GM12878 (cell line): ENCODE measurements around the gene LPIN1. TPM values are rescaled to one million over a fixed set of nuclear protein-coding genes. Genes with fewer than 3 reads are reported as not detected.
A peak's percentile ranks its signal among the peaks of the same experiment; 100 is the strongest.

Experiments
- ATAC-seq: fragments of 200-7000 bp; cut with Tn5 transposase; 3 replicates; pipeline ENCODE4 v1.9.1; 2020; ENCODE audit warnings: mild to moderate bottlenecking, moderate library complexity
- BruUV-seq: library from RNA; stranded (reverse); fragments of 400-500 nt; replicated peaks from 2 replicates; lab custom pipeline; 2021; lab: Mats Ljungman, UMichigan
- CTCF ChIA-PET: fragments of 300-600 bp; sonication (Branson Sonifier 250); formaldehyde crosslinking; extraction: SDS; loops from one replicate; lab custom pipeline; 2021; ENCODE audit warnings: inconsistent platforms; lab: Yijun Ruan, JAX
- POLR2A ChIA-PET: fragments of 350-600 bp; formaldehyde crosslinking; extraction: SDS; loops from one replicate; lab custom pipeline; 2021; ENCODE audit warnings: inconsistent platforms; lab: Charles Lee
- RAD21 ChIA-PET: fragments of 300-600 bp; sonication (Branson Sonifier 250); formaldehyde crosslinking; loops from one replicate; lab custom pipeline; 2023; ENCODE audit warnings: antibody characterized with exemption; ENCODE audit not compliant: unreplicated experiment; lab: Charles Lee
- SMC1A ChIA-PET: fragments of 300-600 bp; sonication (Branson Sonifier 250); formaldehyde crosslinking; loops from one replicate; lab custom pipeline; 2023; ENCODE audit not compliant: unreplicated experiment, uncharacterized antibody; lab: Charles Lee
- DNase-seq: peaks from one replicate; pipeline ENCODE4 v3.0.0-alpha.2; 2011; ENCODE audit warnings: low read depth, low spot score
- FAIRE-seq: peaks from 3 replicates; lab custom pipeline; 2011; peaks lifted over from hg19 to GRCh38; lab: Jason Lieb, UNC
- H2AFZ ChIP-seq: 2 replicates; pipeline ENCODE4 v1.6.0; 2011; ENCODE audit warnings: low read depth, low read length, control low read depth; ENCODE audit not compliant: control insufficient read depth
- H3K27ac ChIP-seq: 2 replicates; pipeline ENCODE4 v1.5.1; 2011; ENCODE audit warnings: control low read depth; ENCODE audit not compliant: control insufficient read depth, insufficient read depth
- H3K27me3 ChIP-seq, 2 experiments: replicated peaks in 1 of 2; 2 replicates each; pipeline versions ENCODE4 v1.6.0 to v1.6.1; 2011; ENCODE audit warnings: low read length in 1 of 2; ENCODE audit not compliant: control insufficient read depth in 2 of 2, insufficient read depth in 2 of 2
- H3K36me3 ChIP-seq, 2 experiments: 2 replicates each; pipeline ENCODE4 v1.5.1; 2011; ENCODE audit warnings: low read length in 1 of 2; ENCODE audit not compliant: control insufficient read depth in 2 of 2, insufficient read depth in 2 of 2
- H3K4me1 ChIP-seq: 2 replicates; pipeline ENCODE4 v1.6.1; 2011; ENCODE audit warnings: mild to moderate bottlenecking, low read length, moderate library complexity, mixed read lengths; ENCODE audit not compliant: control insufficient read depth, insufficient read depth
- H3K4me2 ChIP-seq: 2 replicates; pipeline ENCODE4 v1.6.0; 2011; ENCODE audit warnings: control low read depth; ENCODE audit not compliant: control insufficient read depth, insufficient read depth
- H3K4me3 ChIP-seq: fragments of 200-600 bp; sonication (generic); 2 replicates; pipeline ENCODE4 v1.5.1; 2016
- H3K79me2 ChIP-seq: 2 replicates; pipeline ENCODE4 v1.6.0; 2011; ENCODE audit warnings: low read length; ENCODE audit not compliant: control insufficient read depth, insufficient read depth
- H3K9ac ChIP-seq: 2 replicates; pipeline ENCODE4 v1.8.0; 2011; ENCODE audit warnings: low read length, control low read depth, mixed read lengths; ENCODE audit not compliant: control insufficient read depth, insufficient read depth
- H3K9me3 ChIP-seq: replicated peaks from 3 replicates; pipeline ENCODE4 v1.5.1; 2011; ENCODE audit warnings: mild to moderate bottlenecking, low read length; ENCODE audit not compliant: control insufficient read depth, insufficient read depth
- H4K20me1 ChIP-seq: 2 replicates; pipeline ENCODE4 v1.6.0; 2011; ENCODE audit not compliant: control insufficient read depth, insufficient read depth
- ASH2L ChIP-seq: fragments of 300-600, 200-600 bp; sonication (generic); IDR thresholded peaks from 2 replicates; pipeline ENCODE4 v1.6.1; 2017; ENCODE audit warnings: low read depth, mild to moderate bottlenecking, borderline replicate concordance
- BRCA1 ChIP-seq: IDR thresholded peaks from 2 replicates; pipeline ENCODE4 v1.6.1; 2011; ENCODE audit warnings: low read depth, low read length, improper control_type of control experiment
- CHD2 ChIP-seq: IDR thresholded peaks from 2 replicates; pipeline ENCODE4 v1.6.1; 2011; ENCODE audit warnings: low read depth, low read length, improper control_type of control experiment, borderline replicate concordance
- EED ChIP-seq: sonication (generic); IDR thresholded peaks from 2 replicates; pipeline ENCODE4 v1.6.1; 2016; ENCODE audit warnings: antibody characterized with exemption, low read depth
- ETV6 ChIP-seq, 2 experiments: fragments of 450-650 bp in 1 of 2; IDR thresholded peaks in 1 of 2; conservative IDR thresholded peaks in 1 of 2; 2 replicates each; pipeline ENCODE4 v1.6.1; 2014; ENCODE audit warnings: antibody characterized with exemption in 1 of 2, borderline replicate concordance in 1 of 2, low read depth in 1 of 2, mild to moderate bottlenecking in 1 of 2, moderate library complexity in 1 of 2
- FOS ChIP-seq: IDR thresholded peaks from 3 replicates; pipeline ENCODE4 v1.6.1; 2011; ENCODE audit warnings: borderline replicate concordance; ENCODE audit not compliant: insufficient read length; ENCODE audit errors: extremely low read depth
- HDAC6 ChIP-seq: fragments of 200-600 bp; sonication (generic); IDR thresholded peaks from one replicate; pipeline ENCODE4 v1.8.0; 2017; ENCODE audit warnings: antibody characterized with exemption; ENCODE audit not compliant: unreplicated experiment
- IKZF1 ChIP-seq: fragments of 450-650 bp; conservative IDR thresholded peaks from 2 replicates; pipeline ENCODE4 v1.6.1; 2017; ENCODE audit warnings: antibody characterized with exemption, mild to moderate bottlenecking
- JUNB ChIP-seq: IDR thresholded peaks from 2 replicates; pipeline ENCODE4 v1.6.1; 2016; ENCODE audit warnings: antibody characterized with exemption, mild to moderate bottlenecking
- MXI1 ChIP-seq: fragments of 150-350 bp; IDR thresholded peaks from 2 replicates; pipeline ENCODE4 v1.6.1; 2011; ENCODE audit warnings: low read depth, mild to moderate bottlenecking, inconsistent platforms, low read length, improper control_type of control experiment
- MYC ChIP-seq: IDR thresholded peaks from 2 replicates; pipeline ENCODE4 v1.6.1; 2011; ENCODE audit warnings: mild to moderate bottlenecking, low read length, moderate library complexity, inconsistent platforms; ENCODE audit not compliant: insufficient read depth, insufficient replicate concordance, insufficient read length, severe bottlenecking
- NBN ChIP-seq: fragments of 450-650 bp; IDR thresholded peaks from 2 replicates; pipeline ENCODE4 v1.6.1; 2016
- NFYA ChIP-seq: IDR thresholded peaks from 2 replicates; pipeline ENCODE4 v1.6.1; 2011; ENCODE audit warnings: low read depth, mild to moderate bottlenecking, low read length, improper control_type of control experiment, borderline replicate concordance
- NR2C2 ChIP-seq: IDR thresholded peaks from 2 replicates; pipeline ENCODE4 v1.6.1; 2011; ENCODE audit warnings: borderline replicate concordance, low read depth; ENCODE audit not compliant: control insufficient read depth, insufficient read length
- NR2F1 ChIP-seq: fragments of 450-650 bp; conservative IDR thresholded peaks from 2 replicates; pipeline ENCODE4 v1.6.1; 2017; ENCODE audit warnings: mild to moderate bottlenecking
- PAX5 ChIP-seq: IDR thresholded peaks from 2 replicates; pipeline ENCODE4 v1.6.1; 2011; ENCODE audit warnings: low read depth, low read length, borderline replicate concordance
- RAD21 ChIP-seq: IDR thresholded peaks from 2 replicates; pipeline ENCODE4 v1.6.1; 2011; ENCODE audit warnings: mild to moderate bottlenecking, low read depth, low read length, moderate library complexity; ENCODE audit not compliant: insufficient read depth
- SIN3A ChIP-seq: IDR thresholded peaks from 2 replicates; pipeline ENCODE4 v1.6.1; 2012; ENCODE audit warnings: low read depth, low read length, improper control_type of control experiment
- STAT3 ChIP-seq: IDR thresholded peaks from 2 replicates; pipeline ENCODE4 v1.6.1; 2011; ENCODE audit warnings: low read depth, low read length, improper control_type of control experiment
- TAF1 ChIP-seq: IDR thresholded peaks from 2 replicates; pipeline ENCODE4 v1.6.1; 2011; ENCODE audit warnings: mild to moderate bottlenecking, low read depth, low read length, borderline replicate concordance
- USF2 ChIP-seq: IDR thresholded peaks from 2 replicates; pipeline ENCODE4 v1.6.1; 2011; ENCODE audit warnings: low read depth, low read length, improper control_type of control experiment, borderline replicate concordance
- ZBED1 ChIP-seq: IDR thresholded peaks from 2 replicates; pipeline ENCODE4 v1.6.1; 2016; ENCODE audit warnings: borderline replicate concordance
- WGBS: methylation state at CpG from one replicate; pipeline ENCODE4 v1.1.6; 2016; ENCODE audit warnings: low lambda C conversion rate; ENCODE audit not compliant: insufficient replicate concordance, insufficient coverage; ENCODE audit errors: missing lambda C conversion rate; 5-methylcytosine and 5-hydroxymethylcytosine counted together
- in situ Hi-C: fragments of 300-500 bp; cut with MboI; formaldehyde crosslinking; loops from 9 replicates; pipeline ENCODE4 v1.14.3; 2018; ENCODE audit warnings: mixed read lengths
- intact Hi-C: fragments of 100-400 bp; cut with micrococcal nuclease; formaldehyde crosslinking; loops from one replicate; pipeline ENCODE4 v1.14.2; 2022; ENCODE audit not compliant: unreplicated experiment
- polyA plus RNA-seq, 11 experiments: library from polyadenylated mRNA; depleted of rRNA in 4 of 11; unstranded in 6 of 11; stranded (reverse) in 5 of 11; fragments of >200 nt; fragmentation: Nextera tagmentation in 4 of 11; fragmentation: Illumina TruSeq in 1 of 11; extraction: Ambion mirVana in 4 of 11; extraction: Trizol in 1 of 11; gene quantifications; 1 replicate in 1 of 11; 2 replicates in 10 of 11; pipeline versions ENCODE4 v1.2.1 to v1.2.3, GENCODE V29; 2011 to 2016; ENCODE audit warnings: inconsistent platforms in 2 of 11, missing spikeins in 2 of 11, low read depth in 1 of 11
- total RNA-seq, 4 experiments: library from RNA; depleted of rRNA in 3 of 4; stranded (reverse); fragments of >200 nt in 3 of 4; fragmentation: Illumina TruSeq in 1 of 4; extraction: Trizol in 1 of 4; gene quantifications; 2 replicates each; pipeline versions ENCODE4 v1.2.1 to v1.2.3, GENCODE V29; 2013 to 2021
- TF ChIP-seq, protein P1 (sequence below): fragments of 150-350 bp; IDR thresholded peaks from 2 replicates; pipeline ENCODE4 v1.6.1; 2014; ENCODE audit warnings: mild to moderate bottlenecking, low read depth, low read length

LPIN1 gene
- total and polyA plus RNA-seq, 10 of the 15 experiments (the other 5 are each of a cell fraction or from before 2014, with no cell fraction given), result 18.8 to 82.5 (median 50.3) TPM

DNA sequence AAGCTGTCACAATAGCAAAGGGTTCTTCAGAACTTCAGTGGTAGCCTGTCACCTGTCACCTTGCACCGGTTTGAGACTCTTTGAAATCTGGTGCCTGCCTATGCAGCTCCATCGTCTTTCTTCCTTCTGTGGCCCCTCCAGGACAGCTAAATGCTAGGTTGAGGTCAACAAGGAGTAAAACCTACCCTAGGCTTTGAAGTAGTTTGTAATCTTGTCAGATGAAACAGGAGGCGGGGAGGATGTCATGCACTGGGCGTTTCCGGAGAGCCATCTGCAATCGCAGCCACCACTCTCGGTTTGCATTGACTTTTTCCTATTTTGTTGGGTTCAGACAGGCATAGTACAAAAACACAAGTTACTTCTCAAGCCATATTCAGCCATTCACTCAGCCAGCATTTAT is 116.7 kb downstream of the LPIN1 start:
- ChIA-PET POLR2A (interaction anchor here (0.7 to 2.0 kb wide), 5 partner anchors 10 to 685 kb away, joined by 4 to 6 read pairs (median 6); no protein-coding TSS in a partner anchor), RAD21 (interaction anchor here (0.6 to 7.0 kb wide), 19 partner anchors 10 to 854 kb away, joined by 3 to 79 read pairs (median 4); partner anchors contain the start of gene TRIB2), CTCF (interaction anchor here (0.6 to 8.3 kb wide), 24 partner anchors 11 to 1694 kb away, joined by 3 to 61 read pairs (median 4); partner anchors contain the start of gene TRIB2), SMC1A (interaction anchor here (0.7 to 8.4 kb wide), 12 partner anchors 20 to 1067 kb away, joined by 3 to 90 read pairs (median 10); partner anchors contain the start of gene TRIB2)
- Histone ChIP-seq H3K36me3 (no peaks in the 10 kb centered on the region), H4K20me1 (no peaks in the 10 kb centered on the region), H3K27me3 (no peaks in the 10 kb centered on the region), H3K4me3 (peak overlapping the region; percentile 35; the same call in 1 of the 2 replicates), H3K4me1 (peaks cover 65% of the 10 kb centered on the region), H3K27ac (peak overlapping the region; percentile 85), H3K9ac (peak overlapping the region; percentile 61), H3K4me2 (peak overlapping the region; percentile 98), H2AFZ (peak overlapping the region; percentile 88), H3K9me3 (peaks cover 19% of the 10 kb centered on the region), H3K79me2 (peaks cover 6% of the 10 kb centered on the region)
- in situ Hi-C loops, result no loop called here
- FAIRE-seq, result peak; percentile 13
- BruUV-seq, result no TSS peak
- WGBS, result 0% methylated on average over 7 of the region's 7 CpGs
- intact Hi-C loops, result loop anchor here (1.0 to 10.0 kb wide), 8 partner anchors 33 to 642 kb away; no protein-coding TSS in a partner anchor
- ATAC-seq, result peak; percentile 39
- DNase-seq, result no peak
- TF ChIP-seq SIN3A, result no peak
- no peak for TF ChIP-seq NFYA
- no peak for TF ChIP-seq HDAC6
- TF ChIP-seq MXI1, result 0 out of 2 replicates have a peak, but pooled peaks have one; percentile 3
- no peak for TF ChIP-seq FOS
- TF ChIP-seq MYC, result no peak
- TF ChIP-seq ZBED1, result no peak
- TF ChIP-seq BRCA1, result no peak
- no peak for TF ChIP-seq NBN
- no peak for TF ChIP-seq ASH2L
- no peak for TF ChIP-seq RAD21
- no peak for TF ChIP-seq IKZF1
- no peak for TF ChIP-seq TAF1
- TF ChIP-seq NR2F1, result no peak
- TF ChIP-seq JUNB, result no peak
- TF ChIP-seq, protein P1, sequence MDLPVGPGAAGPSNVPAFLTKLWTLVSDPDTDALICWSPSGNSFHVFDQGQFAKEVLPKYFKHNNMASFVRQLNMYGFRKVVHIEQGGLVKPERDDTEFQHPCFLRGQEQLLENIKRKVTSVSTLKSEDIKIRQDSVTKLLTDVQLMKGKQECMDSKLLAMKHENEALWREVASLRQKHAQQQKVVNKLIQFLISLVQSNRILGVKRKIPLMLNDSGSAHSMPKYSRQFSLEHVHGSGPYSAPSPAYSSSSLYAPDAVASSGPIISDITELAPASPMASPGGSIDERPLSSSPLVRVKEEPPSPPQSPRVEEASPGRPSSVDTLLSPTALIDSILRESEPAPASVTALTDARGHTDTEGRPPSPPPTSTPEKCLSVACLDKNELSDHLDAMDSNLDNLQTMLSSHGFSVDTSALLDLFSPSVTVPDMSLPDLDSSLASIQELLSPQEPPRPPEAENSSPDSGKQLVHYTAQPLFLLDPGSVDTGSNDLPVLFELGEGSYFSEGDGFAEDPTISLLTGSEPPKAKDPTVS, result no peak
- no peak for TF ChIP-seq PAX5
- no peak for TF ChIP-seq NR2C2
- TF ChIP-seq CHD2, result no peak
- TF ChIP-seq USF2, result no peak
- peak in 1 of 2 experiments; percentile 83; a peak in 2 of 4 replicates for TF ChIP-seq ETV6 (conservative IDR thresholded peaks at IDR 0.05 in 1 of 2, IDR thresholded peaks at IDR 0.05 in 1 of 2; ENCODE audit: borderline replicate concordance in 1 of 2, low read depth in 1 of 2)
- peak; percentile 3; the same call in 1 of the 2 replicates for TF ChIP-seq EED
- TF ChIP-seq STAT3, result no peak
